Endodermal cell (in vitro differentiated cells): ENCODE measurements around the gene DAB1. TPM values are rescaled to one million over a fixed set of nuclear protein-coding genes. Genes with fewer than 3 reads are reported as not detected.

Source experiments
- DNase-seq: peaks from one replicate; pipeline ENCODE4 v3.0.0-alpha.2; 2017
- H3K27ac ChIP-seq: 2 replicates; pipeline ENCODE4 v1.5.1; 2013; ENCODE audit warnings: mild to moderate bottlenecking, low read depth, low read length, moderate library complexity
- H3K27me3 ChIP-seq: 2 replicates; pipeline ENCODE4 v1.6.1; 2013; ENCODE audit warnings: mild to moderate bottlenecking, low read length, moderate library complexity; ENCODE audit not compliant: insufficient read depth, control insufficient read depth, poor library complexity, severe bottlenecking
- H3K36me3 ChIP-seq: 2 replicates; pipeline ENCODE4 v1.7.0; 2013; ENCODE audit warnings: mild to moderate bottlenecking, low read length, moderate library complexity; ENCODE audit not compliant: control insufficient read depth, insufficient read depth
- H3K4me1 ChIP-seq: one replicate; pipeline ENCODE4 v1.7.0; 2013; ENCODE audit warnings: low read length; ENCODE audit not compliant: control insufficient read depth, insufficient read depth
- H3K4me3 ChIP-seq: 2 replicates; pipeline ENCODE4 v1.5.1; 2013; ENCODE audit warnings: mild to moderate bottlenecking, low read length, moderate library complexity
- H3K9ac ChIP-seq: 2 replicates; pipeline ENCODE4 v1.6.1; 2013; ENCODE audit warnings: mild to moderate bottlenecking, low read length, moderate library complexity; ENCODE audit not compliant: poor library complexity, severe bottlenecking; ENCODE audit errors: extremely low read depth
- H3K9me3 ChIP-seq: 2 replicates; pipeline ENCODE4 v1.6.1; 2013; ENCODE audit warnings: mild to moderate bottlenecking, low read length, moderate library complexity; ENCODE audit not compliant: control insufficient read depth
- H3K27ac Mint-ChIP-seq: 2 replicates; pipeline ENCODE4 v1.8.0; 2020; ENCODE audit warnings: mixed read lengths
- H3K27me3 Mint-ChIP-seq: 2 replicates; pipeline ENCODE4 v1.8.0; 2021; ENCODE audit warnings: mild to moderate bottlenecking, mixed read lengths; ENCODE audit not compliant: insufficient read depth
- H3K36me3 Mint-ChIP-seq: 2 replicates; pipeline ENCODE4 v1.8.0; 2020; ENCODE audit warnings: low read depth, mixed read lengths
- H3K4me1 Mint-ChIP-seq: 2 replicates; pipeline ENCODE4 v1.8.0; 2020; ENCODE audit warnings: mixed read lengths
- H3K4me3 Mint-ChIP-seq: 2 replicates; pipeline ENCODE4 v1.8.0; 2020; ENCODE audit warnings: mild to moderate bottlenecking, moderate library complexity, mixed read lengths
- H3K9me3 Mint-ChIP-seq: 2 replicates; pipeline ENCODE4 v1.8.0; 2020; ENCODE audit warnings: mild to moderate bottlenecking, mixed read lengths
- CTCF ChIP-seq: fragments of 200-600 bp; sonication (generic); conservative IDR thresholded peaks from 2 replicates; pipeline ENCODE4 v1.5.0; 2021; ENCODE audit warnings: antibody characterized with exemption, mild to moderate bottlenecking
- WGBS, 2 experiments: methylation state at CpG; one replicate each; pipeline versions ENCODE4 v1.1.5 to v1.1.7; 2013; ENCODE audit warnings: missing lambda C conversion rate in 2 of 2, mixed read lengths in 1 of 2; ENCODE audit not compliant: insufficient coverage in 1 of 2, insufficient read length in 1 of 2; 5-methylcytosine and 5-hydroxymethylcytosine counted together
- total RNA-seq, 2 donors: library from RNA; stranded (reverse); fragmentation: NEBNext Ultra II Directional in 1 of 2; extraction: Animal tissue kit (Norgen Biotek cat#: 25700) in 1 of 2; gene quantifications; 2 replicates in 1 of 2; 3 replicates in 1 of 2; pipeline ENCODE4 v1.2.1, GENCODE V29; 2021

The DAB1 gene
- total RNA-seq, 2 donors from 2014 or later = 32.0 to 36.2 TPM

GRCh38 chr1:57192222-57192621, 231.6 kb downstream of the DAB1 start:
- H3K9ac ChIP-seq = no peak overlapping the region
- Mint-ChIP-seq H3K4me3 (no peak overlapping the region), H3K27ac (no peak overlapping the region), H3K36me3 (no peaks in the 10 kb centered on the region), H3K9me3 (no peaks in the 10 kb centered on the region), H3K4me1 (peaks cover 8% of the 10 kb centered on the region), H3K27me3 (no peaks in the 10 kb centered on the region)
- no peaks in the 10 kb centered on the region for H3K4me1 ChIP-seq
- no peaks in the 10 kb centered on the region for H3K27me3 ChIP-seq
- TF ChIP-seq CTCF = no peak
- DNase-seq = no peak
- H3K36me3 ChIP-seq = no peaks in the 10 kb centered on the region
- no peak overlapping the region for H3K27ac ChIP-seq
- 96% methylated on average over 2 of the region's 2 CpGs; no CpG with 5 or more reads in 1 of the 2 experiments for WGBS, 2 experiments
- no peak overlapping the region for H3K4me3 ChIP-seq
- no peaks in the 10 kb centered on the region for H3K9me3 ChIP-seq

GRCh38 chr1:57190898-57191297, 233.0 kb downstream of the DAB1 start:
- no peak for DNase-seq
- Histone ChIP-seq H3K27me3 (no peaks in the 10 kb centered on the region), H3K27ac (no peak overlapping the region), H3K9me3 (no peaks in the 10 kb centered on the region), H3K4me3 (no peak overlapping the region), H3K9ac (no peak overlapping the region), H3K4me1 (no peaks in the 10 kb centered on the region), H3K36me3 (no peaks in the 10 kb centered on the region)
- Mint-ChIP-seq H3K27me3 (no peaks in the 10 kb centered on the region), H3K36me3 (no peaks in the 10 kb centered on the region), H3K27ac (no peak overlapping the region), H3K9me3 (no peaks in the 10 kb centered on the region), H3K4me3 (no peak overlapping the region), H3K4me1 (peaks cover 8% of the 10 kb centered on the region)
- 94 to 100% methylated on average over 1 to 2 of the region's 2 CpGs for WGBS, 2 experiments
- TF ChIP-seq CTCF = no peak

- Mint-ChIP-seq H3K27me3 (no peaks in the 10 kb centered on the region), H3K36me3 (no peaks in the 10 kb centered on the region), H3K9me3 (no peaks in the 10 kb centered on the region), H3K4me1 (peaks cover 9% of the 10 kb centered on the region), H3K27ac (no peak overlapping the region), H3K4me3 (no peak overlapping the region)
- Histone ChIP-seq H3K4me1 (no peaks in the 10 kb centered on the region), H3K27ac (no peak overlapping the region), H3K27me3 (no peaks in the 10 kb centered on the region), H3K9me3 (no peaks in the 10 kb centered on the region), H3K36me3 (no peaks in the 10 kb centered on the region), H3K9ac (no peak overlapping the region), H3K4me3 (no peak overlapping the region)
- DNase-seq = no peak
- WGBS, 2 experiments = 90 to 100% methylated on average over 1 to 2 of the region's 2 CpGs
- TF ChIP-seq CTCF = no peak
Measured at GRCh38 chr1:57188168-57188567, 235.7 kb downstream of the DAB1 start.
